ENCODE measurements around the gene ZBTB45. TPM values are rescaled to one million over a fixed set of nuclear protein-coding genes. Genes with fewer than 3 reads are reported as not detected.
A peak's percentile ranks its signal among the peaks of the same experiment; 100 is the strongest.

Gene ZBTB45
- total and polyA plus RNA-seq, 9 of the 15 experiments (the other 6 are each of a cell fraction or from before 2014, with no cell fraction given), result 0.08 to 16.1 (median 1.8) TPM

- Histone ChIP-seq H4K20me1 (replicated peaks; ENCODE audit: control insufficient read depth, insufficient read depth, low read length) (no peaks in the 10 kb centered on the region), H3K9ac (ENCODE audit: insufficient read depth in 1 of 2, low read depth in 2 of 2, low read length in 2 of 2) (peak overlapping the region; percentile 92 to 98), H3K36me3 (ENCODE audit: control insufficient read depth, insufficient read depth, low read length) (peaks cover 30% of the 10 kb centered on the region), H3K4me3 (peak overlapping the region; percentile 92), H3K9me3 (replicated peaks; ENCODE audit: control insufficient read depth, insufficient read depth, low read depth, low read length) (no peaks in the 10 kb centered on the region), H3K9me1 (ENCODE audit: control insufficient read depth, insufficient read depth, low read length) (peaks cover 3% of the 10 kb centered on the region), H3K4me2 (ENCODE audit: insufficient read depth, low read length) (peak overlapping the region; percentile 98), H3K27me3 (ENCODE audit: control insufficient read depth in 2 of 2, insufficient read depth in 2 of 2, low read length in 2 of 2) (no peaks in the 10 kb centered on the region), H3K27ac (ENCODE audit: extremely low read depth, low read depth, low read length) (peak overlapping the region; percentile 94), H3K79me2 (ENCODE audit: control insufficient read depth, insufficient read depth, low read length) (peaks cover 50% of the 10 kb centered on the region), H2AFZ (ENCODE audit: low read depth, low read length) (peak overlapping the region; percentile 99), H3K4me1 (replicated peaks in 1 of 2; ENCODE audit: control insufficient read depth in 2 of 2, insufficient read depth in 2 of 2, low read length in 2 of 2) (peaks cover 28 to 67% of the 10 kb centered on the region in 2 experiments)
- in situ Hi-C loops (cut with MboI), result no loop called here
- ChIA-PET POLR2A (interaction anchor here (0.6 to 2.7 kb wide), 11 partner anchors 9 to 765 kb away, joined by 3 to 24 read pairs (median 6); partner anchors contain the start of genes MZF1, TRIM28, ZBTB45 and ZNF324), CTCF (ENCODE audit: low intra/inter-chr PET ratio) (no interaction called here)
- intact Hi-C loops (cut with micrococcal nuclease), result no loop called here
- TSS peak; percentile 78 for BruUV-seq (replicated peaks)
- DNase-seq (ENCODE audit: extremely low read depth in 1 of 4, low spot score in 3 of 4) (peak; percentile 94 to 98 (median 96)), ATAC-seq (peak; percentile 78), FAIRE-seq (no peak)
- whole genome bisulfite sequencing (ENCODE audit: insufficient coverage, low coverage, missing lambda C conversion rate), result under 1% methylated on average over 33 of the region's 33 CpGs
- TF ChIP-seq ARHGAP35 (IDR thresholded peaks at IDR 0.05; ENCODE audit: partially characterized antibody) (no peak), ZBTB9 (CRISPR knock-in tag; IDR thresholded peaks at IDR 0.05) (0 out of 2 replicates have a peak, but pooled peaks have one; percentile 28), ZNF316 (IDR thresholded peaks at IDR 0.05) (no peak), ZNF77 (CRISPR knock-in tag; IDR thresholded peaks at IDR 0.05) (no peak), RUNX1 (IDR thresholded peaks at IDR 0.05; ENCODE audit: low read depth) (no peak), DNMT1 (IDR thresholded peaks at IDR 0.05) (no peak), SREBF2 (CRISPR knock-in tag; IDR thresholded peaks at IDR 0.05) (no peak), CHD1 (IDR thresholded peaks at IDR 0.05; ENCODE audit: low read length) (peak; percentile 97), SP1 (CRISPR knock-in tag; IDR thresholded peaks at IDR 0.05) (peak; percentile 87), ZNF609 (CRISPR knock-in tag; IDR thresholded peaks at IDR 0.05; ENCODE audit: borderline replicate concordance) (peak; percentile 86; the same call in 1 of the 2 replicates), DMBX1 (CRISPR knock-in tag; IDR thresholded peaks at IDR 0.05; ENCODE audit: borderline replicate concordance) (0 out of 2 replicates have a peak, but pooled peaks have one; percentile 15), HNRNPH1 (optimal IDR thresholded peaks at IDR 0.05; ENCODE audit: low read depth, low read length) (no peak), ZNF12 (CRISPR knock-in tag; IDR thresholded peaks at IDR 0.05) (no peak), MXD1 (CRISPR knock-in tag; IDR thresholded peaks at IDR 0.05; ENCODE audit: borderline replicate concordance, poor library complexity, severe bottlenecking) (no peak)
These were observed 39.8 kb upstream of the ZBTB45 start for GRCh38 chr19:58559275-58560006.

All from K562 (cell line).